ENCODE measurements around the gene SLC16A12.

Gene SLC16A12

DNA sequence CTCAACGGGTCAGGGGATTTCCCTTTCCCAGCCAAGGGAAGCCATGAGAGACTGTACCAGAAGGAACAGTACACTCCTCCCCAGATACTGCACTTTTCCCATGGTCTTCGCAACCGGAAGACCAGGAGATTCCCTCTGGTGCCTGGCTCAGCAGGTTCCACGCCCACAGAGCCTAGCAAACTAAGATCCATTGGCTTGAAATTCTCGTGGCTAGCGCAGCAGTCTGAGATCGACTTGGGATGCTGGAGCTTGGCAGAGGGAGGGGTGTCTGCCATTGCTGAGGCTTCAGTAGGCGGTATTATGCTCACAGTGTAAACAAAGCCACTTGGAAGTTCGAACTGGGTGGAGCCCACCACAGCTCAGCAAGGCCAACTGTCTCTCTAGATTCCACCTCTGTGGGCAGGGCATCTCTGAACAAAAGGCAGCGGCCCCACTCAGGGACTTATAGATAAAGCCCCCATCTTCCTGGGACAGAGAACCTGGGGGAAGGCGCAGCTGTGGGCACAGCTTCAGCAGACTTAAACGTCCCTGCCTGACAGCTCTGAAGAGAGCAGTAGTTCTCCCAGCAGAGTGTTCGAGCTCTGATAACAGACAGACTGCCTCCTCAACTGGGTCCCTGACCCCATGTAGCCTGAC is 29.6 kb downstream of the SLC16A12 start:
- no peak for DNase-seq

DNA sequence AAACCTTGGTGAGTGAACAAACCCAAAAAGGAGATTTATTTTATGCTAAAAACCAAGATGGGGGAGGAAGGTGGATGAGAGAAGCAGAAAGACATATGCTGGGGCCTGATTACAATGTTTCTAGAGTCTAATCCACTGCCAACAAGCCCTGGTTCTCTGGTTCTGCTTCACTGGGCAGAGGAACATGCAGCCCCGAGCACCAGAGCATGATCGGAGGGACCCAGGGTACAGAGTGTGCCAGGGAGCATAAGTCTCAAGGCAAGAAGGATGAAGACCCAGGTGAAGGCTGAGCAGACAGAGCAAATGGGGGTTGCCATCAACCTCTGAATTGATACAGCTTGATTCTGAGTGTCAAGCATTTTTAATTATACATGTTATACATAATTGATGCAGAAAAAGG is 30.7 kb downstream of the SLC16A12 start:
- DNase-seq: peak; percentile 25

DNA sequence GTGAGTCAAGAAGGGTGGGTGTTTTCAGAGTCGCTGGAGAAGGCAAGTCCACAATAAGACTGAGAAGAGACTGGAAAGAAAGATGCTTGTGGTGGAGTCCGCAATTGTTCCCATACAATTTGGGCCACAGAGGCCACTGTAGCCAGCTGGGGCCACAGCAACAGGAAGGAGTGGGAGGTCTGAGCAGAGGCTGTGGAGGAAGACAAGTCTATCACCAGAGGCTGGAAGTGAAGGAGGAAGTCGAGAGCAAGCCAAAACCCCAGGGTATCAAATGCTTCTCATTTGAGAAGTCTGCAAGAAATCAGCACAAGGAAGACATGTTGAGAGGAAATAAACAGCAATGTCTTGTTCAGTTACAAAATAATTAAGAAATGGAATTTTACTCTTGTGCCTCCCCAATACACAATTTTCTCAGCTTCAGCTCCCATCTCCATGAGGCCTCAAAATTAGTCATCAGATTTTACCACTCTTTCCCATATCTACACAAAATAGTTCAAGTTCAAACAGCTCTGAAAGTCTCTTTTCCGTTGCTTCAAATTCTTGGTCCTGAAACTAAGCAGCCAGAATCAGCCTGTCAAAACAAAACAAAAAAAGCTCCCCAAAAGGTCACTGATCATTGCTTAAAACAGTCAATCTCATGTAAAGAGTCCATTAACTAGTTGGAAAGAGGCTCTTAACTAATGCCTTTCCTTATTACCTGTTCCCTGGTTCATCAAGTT is 31.6 kb downstream of the SLC16A12 start:
- DNase-seq: no peak

DNA sequence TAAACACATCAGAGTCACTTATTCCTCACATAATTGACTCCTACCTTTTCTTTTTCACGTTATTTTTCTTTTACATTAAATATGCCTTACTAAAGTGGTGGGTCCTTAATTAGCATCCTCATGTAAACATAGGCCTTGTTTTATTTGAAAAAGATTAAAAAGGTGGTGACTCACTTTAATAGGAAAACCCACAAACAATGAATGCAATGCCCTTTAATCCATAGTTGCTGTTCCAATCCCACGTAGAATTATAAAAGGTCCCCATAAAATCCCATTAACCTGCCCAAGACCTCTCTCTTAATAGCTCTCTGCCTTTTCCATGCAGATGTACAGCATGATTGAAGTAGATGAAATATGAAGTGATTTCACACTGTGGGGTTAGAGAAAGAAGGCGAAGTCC is 32.2 kb downstream of the SLC16A12 start:
- no peak for DNase-seq

DNA sequence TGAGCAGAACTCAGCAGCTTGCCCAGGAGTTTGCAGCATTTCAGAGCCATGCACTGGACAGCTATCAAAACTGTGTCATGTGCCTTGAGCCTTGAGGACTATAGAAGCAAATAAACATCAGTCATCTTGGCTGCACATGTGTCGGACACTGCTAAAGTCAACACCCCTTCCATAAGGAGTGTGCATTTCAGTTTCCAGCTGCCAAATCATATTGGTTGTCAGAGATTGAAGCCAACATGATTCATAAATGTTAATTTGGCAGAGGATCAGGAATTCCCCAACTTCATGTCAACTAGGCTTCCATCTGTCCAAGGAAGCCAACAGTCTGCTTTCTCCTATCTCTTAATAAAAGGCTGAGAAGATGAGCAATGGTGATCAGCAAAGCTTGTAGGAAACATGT is 32.8 kb downstream of the SLC16A12 start:
- peak; percentile 81 for DNase-seq

DNA sequence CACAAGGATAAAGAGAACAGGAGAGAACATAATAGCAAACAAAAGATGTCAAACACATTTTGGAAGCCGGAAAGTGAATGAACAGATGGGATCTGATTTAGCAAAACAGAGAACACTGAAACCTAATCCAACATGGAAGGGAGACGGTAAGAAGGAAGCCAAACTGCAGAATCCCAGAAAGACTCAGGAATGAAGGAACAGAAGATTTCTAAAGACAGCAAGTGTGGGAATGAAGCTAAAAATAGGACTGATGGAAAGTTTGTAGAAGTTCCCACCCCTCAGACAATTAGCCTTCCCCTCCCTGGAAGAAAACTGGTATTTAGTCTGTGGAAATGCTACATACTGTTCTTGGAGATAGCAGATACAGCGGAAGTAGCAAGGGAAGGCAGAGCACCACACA is 40.8 kb downstream of the SLC16A12 start:
- DNase-seq: peak; percentile 40

DNA sequence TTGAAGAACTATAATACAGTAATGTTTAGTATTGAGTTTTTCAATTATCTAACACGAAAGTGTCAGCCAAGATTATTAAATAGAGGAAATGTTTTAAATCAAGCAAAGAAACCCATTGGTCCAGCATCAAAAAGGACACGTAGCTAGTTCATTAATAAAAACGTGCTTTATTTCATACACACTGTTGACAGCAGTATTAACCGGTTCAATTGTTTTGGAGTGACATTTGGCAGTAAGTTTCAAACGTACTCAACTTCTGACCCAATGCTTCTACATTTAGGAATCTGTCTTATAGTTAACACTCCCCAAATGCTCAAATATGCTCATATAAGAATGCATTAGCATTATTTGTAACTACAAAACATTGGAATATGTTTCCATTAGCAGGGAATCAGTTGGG is 41.3 kb downstream of the SLC16A12 start:
- peak; percentile 28 for DNase-seq

DNA sequence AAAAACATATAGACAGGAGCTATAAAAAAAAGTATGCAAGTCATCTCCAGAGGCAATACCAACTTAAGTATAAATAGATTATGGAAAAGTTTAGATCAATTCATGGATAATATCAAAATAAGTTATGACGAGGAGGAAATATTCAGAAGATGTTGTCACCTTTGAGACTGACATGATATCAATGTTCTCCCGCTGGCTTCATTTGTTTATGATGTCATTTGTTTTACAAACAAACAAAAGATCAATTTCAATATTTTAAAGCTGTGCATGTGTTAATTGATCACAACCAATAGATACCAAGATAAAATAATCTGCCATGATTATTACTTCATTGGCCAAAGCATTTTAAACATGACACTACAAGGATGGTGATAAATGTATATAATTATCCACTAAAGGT is 43.5 kb downstream of the SLC16A12 start:
- DNase-seq: no peak

DNA sequence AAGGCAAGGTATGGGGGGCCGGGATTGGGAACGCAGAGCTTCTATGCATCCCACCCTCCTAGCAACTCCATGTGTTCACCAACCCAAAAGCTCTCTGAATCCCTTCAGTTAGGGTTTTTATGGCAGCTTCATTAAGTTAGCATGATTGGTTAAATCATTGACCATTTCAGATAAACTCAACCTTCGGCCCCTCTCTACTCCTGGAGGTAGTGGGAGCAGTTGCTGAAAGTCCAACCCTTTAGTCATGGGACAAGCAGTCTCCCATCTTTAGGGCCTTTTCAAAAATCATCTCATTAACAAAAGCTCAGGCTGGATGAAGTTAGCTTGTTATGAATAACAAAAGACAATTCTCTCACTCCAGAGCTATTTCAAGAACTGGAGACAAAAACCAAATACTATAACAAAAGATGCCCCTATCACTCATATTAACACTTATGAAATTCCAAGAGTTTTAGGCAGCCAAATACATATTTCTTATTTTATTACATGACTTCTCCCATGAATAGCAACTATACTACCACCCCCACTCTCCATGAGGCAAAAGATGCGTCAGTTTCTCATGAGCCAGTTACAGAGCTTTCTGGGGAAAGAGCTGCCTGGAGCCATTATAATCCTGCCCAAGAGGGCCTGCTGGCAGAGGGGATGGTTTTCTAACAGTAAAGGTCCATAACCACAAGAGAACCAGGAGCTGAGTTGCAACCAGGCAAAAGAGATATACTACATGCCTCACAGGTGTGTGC is 44.6 kb downstream of the SLC16A12 start:
- DNase-seq: no peak

DNA sequence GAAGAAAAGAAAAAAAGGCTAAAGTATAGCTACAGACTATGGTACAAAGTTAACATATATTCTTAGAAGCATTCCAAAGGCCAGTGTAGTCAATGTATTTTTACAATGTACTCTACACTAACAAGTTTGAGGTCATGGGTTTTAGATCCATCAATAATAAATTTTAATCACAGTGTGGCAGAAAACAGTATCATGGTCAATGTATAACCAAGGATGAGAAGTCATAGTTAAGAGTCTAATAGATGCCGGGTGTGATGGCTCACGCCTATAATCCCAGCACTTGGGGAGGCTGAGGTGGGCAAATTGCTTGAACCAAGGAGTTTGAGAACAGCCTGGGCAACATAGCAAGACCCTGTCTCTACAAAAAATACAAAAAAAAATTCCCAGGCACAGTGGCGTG is 53.1 kb downstream of the SLC16A12 start:
- no peak for DNase-seq

DNA sequence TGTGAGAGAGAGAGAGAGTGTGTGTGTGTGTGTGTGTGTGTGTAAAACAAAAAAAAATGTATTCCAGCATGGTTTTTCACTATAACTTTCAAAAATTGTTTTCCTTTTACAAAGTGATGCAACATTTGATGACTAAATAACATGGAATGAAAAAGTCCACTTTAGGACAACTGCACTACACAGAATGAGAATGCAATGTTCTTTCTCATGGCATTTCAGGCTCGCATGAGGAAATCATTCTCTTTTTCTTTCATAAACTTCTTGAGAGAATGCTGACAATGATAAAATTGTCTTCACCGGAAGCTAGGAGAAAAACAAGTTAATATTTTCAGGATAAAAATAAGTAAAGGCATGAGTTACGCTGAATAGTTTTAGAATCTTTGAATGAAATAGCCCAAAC is 53.7 kb downstream of the SLC16A12 start:
- no peak for DNase-seq

DNA sequence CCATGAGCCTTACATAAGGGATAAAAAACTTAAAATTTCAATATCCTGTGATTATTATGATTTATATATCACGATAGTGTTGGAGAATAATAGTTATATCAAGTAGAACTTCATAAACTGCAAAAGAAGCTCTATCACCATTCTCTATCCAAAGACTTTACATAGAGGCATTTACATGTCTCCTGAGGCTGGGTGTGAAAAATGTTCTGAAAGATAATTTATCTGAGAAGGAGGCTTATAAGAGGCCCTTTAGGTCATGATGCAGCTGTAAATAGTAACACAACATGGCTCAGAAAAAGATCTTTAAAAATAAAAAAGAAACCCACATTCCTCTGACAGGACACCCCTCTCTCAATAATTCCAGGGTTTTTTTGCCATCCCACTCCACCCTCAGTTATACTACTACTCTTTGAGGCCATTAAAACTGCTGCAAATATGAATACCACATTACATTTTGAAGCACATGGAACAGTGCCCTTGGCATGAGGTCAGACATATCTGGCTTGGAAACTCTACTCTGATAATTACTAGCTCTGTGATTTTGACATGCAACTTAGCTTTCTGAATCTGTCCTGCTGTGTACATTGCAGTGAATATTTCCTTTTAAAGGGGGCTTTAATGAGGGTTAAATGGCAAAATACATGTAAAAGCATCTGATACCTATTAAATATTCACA is 55.5 kb downstream of the SLC16A12 start:
- no peak for DNase-seq

DNA sequence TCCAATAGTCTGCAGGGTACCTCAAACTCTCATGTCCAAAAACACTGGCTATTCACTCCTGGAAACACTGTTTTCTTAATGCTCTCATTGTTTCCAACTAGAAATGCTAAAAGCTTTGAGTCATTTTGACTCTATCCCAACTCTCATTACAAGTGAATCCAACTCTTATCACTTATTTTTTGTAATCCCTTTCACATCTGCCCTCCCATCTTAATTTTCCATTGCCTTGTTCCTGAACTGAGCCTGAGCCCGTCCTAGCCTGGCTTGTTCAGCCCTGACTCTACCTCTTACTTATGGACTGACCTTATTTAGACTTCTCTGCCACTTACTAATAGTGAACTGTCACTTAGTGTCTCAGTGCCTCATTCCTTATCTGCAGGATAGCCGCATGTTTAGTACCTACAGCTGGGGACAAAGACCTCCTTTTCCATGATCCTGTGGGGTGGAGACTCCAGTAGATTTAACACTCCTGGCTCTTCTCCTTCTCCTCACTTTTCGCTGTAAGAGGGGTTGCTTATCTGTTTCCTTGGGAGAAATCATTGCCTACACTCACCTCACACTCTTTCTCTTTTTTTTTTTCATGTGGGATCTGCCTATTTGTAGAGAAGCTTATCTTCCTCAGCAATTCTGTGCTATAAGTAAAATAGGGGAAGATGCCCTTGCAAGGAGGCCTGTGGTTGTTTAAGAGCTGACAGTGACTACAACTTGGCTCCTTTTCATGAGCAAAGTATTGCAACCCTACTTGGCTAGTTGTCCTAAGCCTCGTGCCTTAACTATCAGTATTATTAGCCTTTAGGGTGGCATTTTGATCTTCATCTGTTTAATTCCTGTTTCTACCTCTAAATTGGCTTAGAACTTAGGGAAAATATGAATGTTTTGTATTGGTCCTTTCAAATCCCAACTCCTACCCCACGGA is 56.4 kb downstream of the SLC16A12 start:
- DNase-seq: no peak

DNA sequence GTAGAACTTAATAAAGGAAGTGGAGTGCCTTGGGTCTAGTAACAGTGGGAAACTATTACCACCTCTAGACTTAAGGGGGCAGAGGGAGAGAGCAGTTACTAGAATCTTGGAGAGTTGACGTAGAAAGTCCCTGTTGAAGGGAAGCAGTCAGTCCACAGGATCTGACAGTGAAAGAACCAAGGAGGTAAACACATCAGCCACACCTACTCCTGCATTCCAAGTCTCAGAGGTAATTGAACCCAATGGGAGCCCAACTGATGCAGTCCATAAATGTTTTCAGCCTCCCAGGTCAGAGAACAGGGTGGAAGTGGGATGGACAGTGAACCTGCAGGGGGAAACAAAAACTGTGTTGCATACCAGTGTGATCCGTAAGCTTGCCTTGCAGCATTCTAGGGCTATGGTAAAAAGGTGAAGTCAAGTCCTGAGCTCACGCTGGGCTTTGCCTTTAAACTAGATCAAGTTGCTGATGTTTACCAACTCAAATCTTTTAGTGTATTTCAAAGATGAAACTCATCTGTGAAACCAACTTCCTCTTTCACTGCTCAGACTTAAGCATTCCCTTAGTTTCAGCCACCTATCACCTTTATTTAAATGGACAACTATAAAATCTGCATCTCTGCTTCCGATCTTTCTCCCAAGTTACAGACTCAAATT is 57.2 kb downstream of the SLC16A12 start:
- DNase-seq: no peak

DNA sequence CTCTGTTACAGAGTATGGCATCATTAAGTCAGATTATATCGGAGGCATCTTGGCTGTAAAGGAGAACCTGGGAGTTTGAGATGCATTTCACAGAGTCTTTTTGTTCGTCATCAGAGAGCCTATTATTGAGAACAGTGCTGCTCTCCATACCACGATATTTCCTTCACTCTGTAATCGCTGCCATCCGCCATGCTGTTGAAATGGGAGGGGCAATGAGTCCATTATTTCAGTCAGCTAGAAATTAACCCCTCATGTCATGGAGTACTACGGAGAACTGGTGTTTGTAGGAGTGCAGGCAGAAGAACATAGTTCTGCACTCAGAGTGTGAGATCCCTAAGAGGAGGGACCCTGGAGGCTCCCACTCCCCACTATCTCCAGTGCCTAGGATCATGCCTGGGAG is 59.2 kb downstream of the SLC16A12 start:
- DNase-seq: no peak

DNA sequence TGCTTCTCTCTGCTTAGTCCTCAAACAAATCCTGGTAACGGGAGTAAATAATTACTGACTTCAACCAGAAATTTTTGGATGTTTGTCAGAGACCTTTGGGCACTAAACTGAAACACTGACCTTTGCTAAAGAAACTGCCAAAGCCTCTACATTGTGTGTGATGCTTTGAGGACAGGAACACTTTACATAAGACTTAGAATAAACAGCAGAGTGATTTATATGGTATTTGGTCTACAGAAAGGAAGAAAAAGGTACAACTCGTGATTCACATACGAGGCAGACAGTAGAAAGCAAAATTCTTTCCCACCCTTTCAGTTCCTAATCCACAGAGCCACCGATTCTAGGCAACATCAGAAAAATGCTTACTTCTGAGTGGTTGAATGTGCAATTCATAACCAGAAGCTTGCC is 59.8 kb downstream of the SLC16A12 start:
- DNase-seq: no peak

DNA sequence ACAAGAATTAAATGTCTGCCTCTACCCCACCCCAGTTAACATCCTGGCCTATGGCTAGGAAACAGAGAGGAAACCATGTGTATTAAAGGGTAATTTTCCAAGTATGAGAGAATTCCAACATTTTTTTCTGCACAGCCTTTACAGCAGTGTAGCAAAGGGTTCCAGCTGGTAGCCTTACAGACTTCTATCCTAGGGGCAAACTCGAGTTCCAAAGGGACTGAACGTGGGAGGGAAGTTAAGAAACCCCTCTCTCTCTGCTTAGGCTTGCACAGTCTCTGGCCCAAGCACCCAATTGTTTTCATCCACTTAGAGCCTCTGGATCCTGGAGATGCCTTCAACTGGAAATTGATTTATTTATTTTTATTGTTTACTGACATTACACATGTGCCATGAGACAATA is 60.3 kb downstream of the SLC16A12 start:
- DNase-seq: no peak

DNA sequence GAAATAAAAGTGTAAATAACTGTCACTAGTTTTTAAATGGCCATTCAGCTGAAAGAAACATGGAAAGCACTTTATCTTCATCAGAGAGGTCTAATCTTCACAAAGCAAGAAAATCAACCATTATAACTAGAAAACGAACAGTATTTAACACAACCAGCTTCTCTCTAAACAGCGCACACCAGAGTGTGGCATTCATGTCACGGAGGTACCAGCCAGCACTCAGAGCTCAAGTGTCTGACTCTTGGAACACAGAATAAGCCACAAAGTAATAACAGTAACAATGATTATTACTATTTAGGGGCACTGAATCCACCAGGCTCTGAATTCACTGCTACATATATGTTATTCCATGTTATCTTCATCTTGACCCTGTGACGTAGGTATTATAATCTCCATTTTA is 60.9 kb downstream of the SLC16A12 start:
- no peak for DNase-seq

DNA sequence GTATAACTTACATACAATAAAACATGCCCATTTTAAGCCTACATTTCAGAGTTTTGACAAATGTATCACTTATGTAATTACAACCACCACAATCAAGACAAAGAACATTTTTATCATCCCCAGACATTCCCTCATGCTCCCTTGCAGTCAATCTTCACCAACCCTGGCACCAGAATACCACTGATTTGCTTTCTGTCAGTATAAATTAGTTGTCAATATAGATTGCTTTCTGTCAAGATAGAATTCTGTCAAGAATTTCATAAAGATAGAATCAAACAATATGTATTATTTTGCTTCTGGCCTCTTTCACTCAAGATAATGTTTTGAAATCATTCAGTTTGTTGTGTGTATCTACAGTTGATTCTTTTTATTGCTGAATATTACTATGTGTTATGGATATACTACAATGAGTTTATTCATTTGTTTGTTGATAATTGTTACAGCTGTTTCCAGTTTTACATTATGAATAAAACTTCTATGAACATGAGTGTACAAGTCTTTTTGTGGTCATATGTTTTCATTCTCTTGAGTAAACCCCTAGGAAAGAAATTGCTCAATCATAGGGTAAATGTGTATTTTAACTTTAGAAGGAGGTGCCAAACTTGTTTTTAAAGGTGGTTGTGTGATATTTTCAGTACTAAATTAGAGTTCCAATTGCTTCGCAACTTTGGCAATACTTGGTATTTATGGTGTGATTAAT is 64.1 kb downstream of the SLC16A12 start:
- DNase-seq: no peak

DNA sequence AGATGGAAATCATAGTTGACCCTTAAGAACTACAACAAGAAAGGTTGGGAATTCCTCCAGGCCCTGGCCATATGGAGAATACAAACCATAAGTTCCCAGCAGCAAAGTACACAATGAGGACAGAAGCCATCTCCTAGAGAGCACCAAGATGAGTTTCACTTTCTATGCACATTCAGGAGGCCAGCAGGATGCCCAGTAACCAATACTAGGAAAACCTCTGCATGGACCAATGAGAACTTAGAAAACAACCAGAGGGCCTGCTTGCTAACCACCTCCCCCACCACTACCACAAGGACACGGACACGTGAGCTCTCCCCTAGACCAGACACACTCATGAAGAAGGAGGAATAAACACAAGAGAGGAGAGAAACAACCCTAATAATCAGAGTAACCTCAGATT is 64.8 kb downstream of the SLC16A12 start:
- DNase-seq: no peak

DNA sequence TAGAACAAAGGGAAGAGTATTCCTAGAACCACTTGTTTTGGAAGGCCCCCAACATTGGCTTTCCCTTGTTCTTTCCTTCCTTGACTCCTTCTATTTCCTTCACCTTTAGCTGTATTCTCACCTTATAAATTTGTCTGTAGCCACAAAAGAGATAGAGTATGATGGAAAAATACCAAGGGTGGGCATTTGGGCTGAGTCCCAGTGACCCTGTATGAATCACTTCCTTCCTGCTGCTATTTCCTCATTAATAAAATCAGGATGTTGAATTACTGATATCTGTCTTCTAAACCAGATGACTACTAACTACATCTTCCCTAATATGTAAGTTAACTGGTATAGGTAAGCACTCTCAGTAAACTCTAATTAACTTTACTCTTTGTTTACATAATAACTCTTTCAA is 65.9 kb downstream of the SLC16A12 start:
- DNase-seq: no peak
